Measurements from ENCODE around the gene EEF1A2.

Gene EEF1A2

GRCh38 chr20:63469019-63469712 is 29.7 kb downstream of the EEF1A2 start:
- POLR2A ChIA-PET = no interaction called here
- Histone ChIP-seq H3K4me3 (ENCODE audit: control insufficient read depth in 1 of 7, extremely low read depth in 1 of 7, insufficient read depth in 4 of 7, low read depth in 2 of 7, low read length in 6 of 7) (no peak overlapping the region), H3K36me3 (ENCODE audit: control insufficient read depth in 4 of 4, insufficient read depth in 4 of 4, low read length in 3 of 4) (no peaks in the 10 kb centered on the region), H3K9me3 (ENCODE audit: control extremely low read depth in 1 of 5, control insufficient read depth in 4 of 5, insufficient read depth in 2 of 5, low read depth in 1 of 5, low read length in 4 of 5) (no peaks in the 10 kb centered on the region), H3K27me3 (replicated peaks in 2 of 5; ENCODE audit: control insufficient read depth in 4 of 5, insufficient read depth in 5 of 5, low read length in 4 of 5) (peaks cover 0 to 95% (median 22%) of the 10 kb centered on the region in 5 experiments), H3K27ac (ENCODE audit: insufficient read depth in 1 of 2, low read depth in 1 of 2, low read length in 2 of 2, poor library complexity in 1 of 2, severe bottlenecking in 2 of 2) (no peak overlapping the region), H3K4me1 (ENCODE audit: control extremely low read depth in 1 of 4, control insufficient read depth in 4 of 4, insufficient read depth in 4 of 4, low read length in 3 of 4) (peaks cover 0 to 12% (median 6%) of the 10 kb centered on the region in 4 experiments)
- CTCF ChIA-PET = interaction anchor here (2.9 kb wide), 1 partner anchor 27 kb away, joined by 8 read pairs; no protein-coding TSS in a partner anchor
- WGBS (ENCODE audit: insufficient coverage) = 92% methylated on average over 20 of the region's 22 CpGs
- DNase-seq = no peak

- Histone ChIP-seq H3K4me3 (ENCODE audit: control insufficient read depth in 1 of 7, extremely low read depth in 1 of 7, insufficient read depth in 4 of 7, low read depth in 2 of 7, low read length in 6 of 7) (no peak overlapping the region), H3K27me3 (replicated peaks in 2 of 5; ENCODE audit: control insufficient read depth in 4 of 5, insufficient read depth in 5 of 5, low read length in 4 of 5) (peaks cover 0 to 95% (median 17%) of the 10 kb centered on the region in 5 experiments), H3K36me3 (ENCODE audit: control insufficient read depth in 4 of 4, insufficient read depth in 4 of 4, low read length in 3 of 4) (no peaks in the 10 kb centered on the region), H3K4me1 (ENCODE audit: control extremely low read depth in 1 of 4, control insufficient read depth in 4 of 4, insufficient read depth in 4 of 4, low read length in 3 of 4) (peaks cover 0 to 9% (median 4%) of the 10 kb centered on the region in 4 experiments), H3K9me3 (ENCODE audit: control extremely low read depth in 1 of 5, control insufficient read depth in 4 of 5, insufficient read depth in 2 of 5, low read depth in 1 of 5, low read length in 4 of 5) (no peaks in the 10 kb centered on the region), H3K27ac (ENCODE audit: insufficient read depth in 1 of 2, low read depth in 1 of 2, low read length in 2 of 2, poor library complexity in 1 of 2, severe bottlenecking in 2 of 2) (no peak overlapping the region)
- no peak for DNase-seq
- ChIA-PET POLR2A (no interaction called here), CTCF (interaction anchor here (2.9 kb wide), 1 partner anchor 28 kb away, joined by 8 read pairs; no protein-coding TSS in a partner anchor)
- WGBS (ENCODE audit: insufficient coverage) = 91% methylated on average over 12 of the region's 12 CpGs
Observed at GRCh38 chr20:63468421-63468820, 30.5 kb downstream of the EEF1A2 start.

GRCh38 chr20:63467294-63468083 is 31.4 kb downstream of the EEF1A2 start:
- no peak overlapping the region for H3K4me3 ChIP-seq (ENCODE audit: control insufficient read depth in 1 of 7, extremely low read depth in 1 of 7, insufficient read depth in 4 of 7, low read depth in 2 of 7, low read length in 6 of 7)
- no peaks in the 10 kb centered on the region for H3K9me3 ChIP-seq (ENCODE audit: control extremely low read depth in 1 of 5, control insufficient read depth in 4 of 5, insufficient read depth in 2 of 5, low read depth in 1 of 5, low read length in 4 of 5)
- 86% methylated on average over 19 of the region's 19 CpGs for WGBS (ENCODE audit: insufficient coverage)
- ChIA-PET POLR2A (interaction anchor here (0.7 kb wide), 1 partner anchor 61 kb away, joined by 3 read pairs; no protein-coding TSS in a partner anchor), CTCF (interaction anchor here (2.9 kb wide), 1 partner anchor 29 kb away, joined by 8 read pairs; no protein-coding TSS in a partner anchor)
- peaks cover 0 to 9% (median 4%) of the 10 kb centered on the region in 4 experiments for H3K4me1 ChIP-seq (ENCODE audit: control extremely low read depth in 1 of 4, control insufficient read depth in 4 of 4, insufficient read depth in 4 of 4, low read length in 3 of 4)
- DNase-seq = no peak
- H3K27ac ChIP-seq (ENCODE audit: insufficient read depth in 1 of 2, low read depth in 1 of 2, low read length in 2 of 2, poor library complexity in 1 of 2, severe bottlenecking in 2 of 2) = no peak overlapping the region
- H3K27me3 ChIP-seq (replicated peaks in 2 of 5; ENCODE audit: control insufficient read depth in 4 of 5, insufficient read depth in 5 of 5, low read length in 4 of 5) = peaks cover 0 to 98% (median 14%) of the 10 kb centered on the region in 5 experiments
- H3K36me3 ChIP-seq (ENCODE audit: control insufficient read depth in 4 of 4, insufficient read depth in 4 of 4, low read length in 3 of 4) = no peaks in the 10 kb centered on the region

- ChIA-PET CTCF (no interaction called here), POLR2A (interaction anchor here (0.7 kb wide), 1 partner anchor 62 kb away, joined by 3 read pairs; no protein-coding TSS in a partner anchor)
- H3K4me3 ChIP-seq (ENCODE audit: control insufficient read depth in 1 of 7, extremely low read depth in 1 of 7, insufficient read depth in 4 of 7, low read depth in 2 of 7, low read length in 6 of 7) = no peak overlapping the region
- DNase-seq = no peak
- H3K36me3 ChIP-seq (ENCODE audit: control insufficient read depth in 4 of 4, insufficient read depth in 4 of 4, low read length in 3 of 4) = no peaks in the 10 kb centered on the region
- no peak overlapping the region for H3K27ac ChIP-seq (ENCODE audit: insufficient read depth in 1 of 2, low read depth in 1 of 2, low read length in 2 of 2, poor library complexity in 1 of 2, severe bottlenecking in 2 of 2)
- peaks cover 0 to 3% (median 1%) of the 10 kb centered on the region in 4 experiments for H3K4me1 ChIP-seq (ENCODE audit: control extremely low read depth in 1 of 4, control insufficient read depth in 4 of 4, insufficient read depth in 4 of 4, low read length in 3 of 4)
- 97% methylated on average over 17 of the region's 17 CpGs for WGBS (ENCODE audit: insufficient coverage)
- no peaks in the 10 kb centered on the region for H3K9me3 ChIP-seq (ENCODE audit: control extremely low read depth in 1 of 5, control insufficient read depth in 4 of 5, insufficient read depth in 2 of 5, low read depth in 1 of 5, low read length in 4 of 5)
- H3K27me3 ChIP-seq (replicated peaks in 2 of 5; ENCODE audit: control insufficient read depth in 4 of 5, insufficient read depth in 5 of 5, low read length in 4 of 5) = peaks cover 0 to 99% (median 14%) of the 10 kb centered on the region in 5 experiments
Observed at GRCh38 chr20:63466861-63467260, 32.0 kb downstream of the EEF1A2 start.

- no peak for DNase-seq
- ChIA-PET POLR2A (no interaction called here), CTCF (interaction anchor here (2.2 kb wide), 1 partner anchor 20 kb away, joined by 4 read pairs; no protein-coding TSS in a partner anchor)
- no peaks in the 10 kb centered on the region for H3K9me3 ChIP-seq (ENCODE audit: control extremely low read depth in 1 of 5, control insufficient read depth in 4 of 5, insufficient read depth in 2 of 5, low read depth in 1 of 5, low read length in 4 of 5)
- H3K27me3 ChIP-seq (replicated peaks in 2 of 5; ENCODE audit: control insufficient read depth in 4 of 5, insufficient read depth in 5 of 5, low read length in 4 of 5) = peaks cover 0 to 98% (median 14%) of the 10 kb centered on the region in 5 experiments
- no peak overlapping the region for H3K4me3 ChIP-seq (ENCODE audit: control insufficient read depth in 1 of 7, extremely low read depth in 1 of 7, insufficient read depth in 4 of 7, low read depth in 2 of 7, low read length in 6 of 7)
- H3K27ac ChIP-seq (ENCODE audit: insufficient read depth in 1 of 2, low read depth in 1 of 2, low read length in 2 of 2, poor library complexity in 1 of 2, severe bottlenecking in 2 of 2) = no peak overlapping the region
- WGBS (ENCODE audit: insufficient coverage) = 87% methylated on average over 55 of the region's 55 CpGs
- no peaks in the 10 kb centered on the region for H3K4me1 ChIP-seq (ENCODE audit: control extremely low read depth in 1 of 4, control insufficient read depth in 4 of 4, insufficient read depth in 4 of 4, low read length in 3 of 4)
- H3K36me3 ChIP-seq (ENCODE audit: control insufficient read depth in 4 of 4, insufficient read depth in 4 of 4, low read length in 3 of 4) = no peaks in the 10 kb centered on the region
Observed at GRCh38 chr20:63466250-63466825, 32.5 kb downstream of the EEF1A2 start.

- CTCF ChIA-PET = interaction anchor here (1.6 to 2.2 kb wide), 2 partner anchors 9 to 19 kb away, joined by 4 to 6 read pairs; no protein-coding TSS in a partner anchor
- Histone ChIP-seq H3K27ac (ENCODE audit: insufficient read depth in 1 of 2, low read depth in 1 of 2, low read length in 2 of 2, poor library complexity in 1 of 2, severe bottlenecking in 2 of 2) (no peak overlapping the region), H3K9me3 (ENCODE audit: control extremely low read depth in 1 of 5, control insufficient read depth in 4 of 5, insufficient read depth in 2 of 5, low read depth in 1 of 5, low read length in 4 of 5) (no peaks in the 10 kb centered on the region), H3K4me3 (ENCODE audit: control insufficient read depth in 1 of 7, extremely low read depth in 1 of 7, insufficient read depth in 4 of 7, low read depth in 2 of 7, low read length in 6 of 7) (no peak overlapping the region), H3K36me3 (ENCODE audit: control insufficient read depth in 4 of 4, insufficient read depth in 4 of 4, low read length in 3 of 4) (no peaks in the 10 kb centered on the region), H3K27me3 (replicated peaks in 2 of 5; ENCODE audit: control insufficient read depth in 4 of 5, insufficient read depth in 5 of 5, low read length in 4 of 5) (peaks cover 0 to 97% (median 11%) of the 10 kb centered on the region in 5 experiments), H3K4me1 (ENCODE audit: control extremely low read depth in 1 of 4, control insufficient read depth in 4 of 4, insufficient read depth in 4 of 4, low read length in 3 of 4) (no peaks in the 10 kb centered on the region)
- POLR2A ChIA-PET = no interaction called here
- WGBS (ENCODE audit: insufficient coverage) = 84% methylated on average over 52 of the region's 56 CpGs
- DNase-seq = no peak
Observed at GRCh38 chr20:63465380-63466249, 33.3 kb downstream of the EEF1A2 start.

Measured in common myeloid progenitor, CD34-positive (primary cell).